ENCODE data around the gene PPP2R3B.

DNA sequence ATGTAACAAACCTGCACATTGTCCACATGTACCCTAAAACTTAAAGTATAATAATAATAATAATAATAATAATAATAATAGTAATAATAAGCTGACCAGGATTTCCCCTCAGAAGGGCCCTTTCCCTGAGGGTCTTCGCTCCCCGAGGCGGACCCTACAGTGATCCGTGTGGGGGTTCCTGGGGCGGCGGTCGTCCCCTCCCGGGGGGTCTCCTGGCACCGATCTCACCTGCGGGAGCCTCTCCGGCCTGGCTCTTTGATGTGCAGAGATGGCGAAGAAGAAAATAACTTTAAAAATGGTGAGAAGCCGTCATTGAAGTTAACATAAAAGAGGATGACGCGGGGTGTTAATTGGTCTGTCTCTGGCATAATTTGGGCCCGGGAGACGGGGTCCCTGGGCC, 48.2 kb upstream of the PPP2R3B start:
- TF ChIP-seq POLR2AphosphoS5 (IDR thresholded peaks at IDR 0.05) (no peak), EP300 (IDR thresholded peaks at IDR 0.05) (no peak)
- TF ChIP-seq, protein P1, sequence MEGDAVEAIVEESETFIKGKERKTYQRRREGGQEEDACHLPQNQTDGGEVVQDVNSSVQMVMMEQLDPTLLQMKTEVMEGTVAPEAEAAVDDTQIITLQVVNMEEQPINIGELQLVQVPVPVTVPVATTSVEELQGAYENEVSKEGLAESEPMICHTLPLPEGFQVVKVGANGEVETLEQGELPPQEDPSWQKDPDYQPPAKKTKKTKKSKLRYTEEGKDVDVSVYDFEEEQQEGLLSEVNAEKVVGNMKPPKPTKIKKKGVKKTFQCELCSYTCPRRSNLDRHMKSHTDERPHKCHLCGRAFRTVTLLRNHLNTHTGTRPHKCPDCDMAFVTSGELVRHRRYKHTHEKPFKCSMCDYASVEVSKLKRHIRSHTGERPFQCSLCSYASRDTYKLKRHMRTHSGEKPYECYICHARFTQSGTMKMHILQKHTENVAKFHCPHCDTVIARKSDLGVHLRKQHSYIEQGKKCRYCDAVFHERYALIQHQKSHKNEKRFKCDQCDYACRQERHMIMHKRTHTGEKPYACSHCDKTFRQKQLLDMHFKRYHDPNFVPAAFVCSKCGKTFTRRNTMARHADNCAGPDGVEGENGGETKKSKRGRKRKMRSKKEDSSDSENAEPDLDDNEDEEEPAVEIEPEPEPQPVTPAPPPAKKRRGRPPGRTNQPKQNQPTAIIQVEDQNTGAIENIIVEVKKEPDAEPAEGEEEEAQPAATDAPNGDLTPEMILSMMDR (IDR thresholded peaks at IDR 0.05) = no peak
